OCI-LY7 (cell line): ENCODE data around the gene MGAT5B. TPM values are rescaled to one million over a fixed set of nuclear protein-coding genes. Genes with fewer than 3 reads are reported as not detected.

Experiments
- BruUV-seq: library from RNA; stranded (reverse); fragments of 400-500 nt; replicated peaks from 2 replicates; lab custom pipeline; 2021; lab: Mats Ljungman, UMichigan
- CTCF ChIA-PET: fragments of 300-600 bp; sonication (Branson Sonifier 250); formaldehyde crosslinking; loops from one replicate; lab custom pipeline; 2022; ENCODE audit warnings: antibody characterized with exemption; ENCODE audit not compliant: unreplicated experiment; lab: Charles Lee
- POLR2A ChIA-PET: fragments of 300-600 bp; sonication (Branson Sonifier 250); formaldehyde crosslinking; loops from one replicate; lab custom pipeline; 2022; ENCODE audit warnings: antibody characterized with exemption; lab: Charles Lee
- DNase-seq: peaks from one replicate; pipeline ENCODE4 v3.0.0-alpha.2; 2015; ENCODE audit warnings: low spot score
- H2AFZ ChIP-seq: fragments of 200-600 bp; sonication (generic), shearing (Covaris generic); 2 replicates; pipeline ENCODE4 v1.6.1; 2014; ENCODE audit warnings: mild to moderate bottlenecking, antibody characterized with exemption, low read length, moderate library complexity
- H3K27ac ChIP-seq: fragments of 200-600 bp; sonication (generic); 2 replicates; pipeline ENCODE4 v1.5.1; 2014; ENCODE audit warnings: mixed run types, low read depth, mild to moderate bottlenecking, moderate library complexity, low read length, inconsistent platforms; ENCODE audit not compliant: poor library complexity, severe bottlenecking
- H3K36me3 ChIP-seq: fragments of 200-600 bp; sonication (generic); 2 replicates; pipeline ENCODE4 v1.6.1; 2014; ENCODE audit warnings: mild to moderate bottlenecking, antibody characterized with exemption, low read length, moderate library complexity, mixed read lengths; ENCODE audit not compliant: insufficient read depth
- H3K4me1 ChIP-seq: fragments of 200-600 bp; sonication (generic); 2 replicates; pipeline ENCODE4 v1.5.1; 2014; ENCODE audit warnings: mild to moderate bottlenecking, low read length; ENCODE audit not compliant: insufficient read depth, poor library complexity, severe bottlenecking
- H3K4me2 ChIP-seq: fragments of 200-600 bp; sonication (generic); 2 replicates; pipeline ENCODE4 v1.6.1; 2014; ENCODE audit warnings: mild to moderate bottlenecking, low read length
- H3K4me3 ChIP-seq: fragments of 200-600 bp; sonication (generic); 2 replicates; pipeline ENCODE4 v1.5.1; 2014; ENCODE audit warnings: mild to moderate bottlenecking, low read depth, low read length; ENCODE audit not compliant: poor library complexity, severe bottlenecking
- H3K79me2 ChIP-seq: fragments of 200-600 bp; sonication (generic); 2 replicates; pipeline ENCODE4 v1.6.1; 2016; ENCODE audit warnings: low read depth, mild to moderate bottlenecking, low read length, moderate library complexity, mixed read lengths; ENCODE audit not compliant: insufficient read depth
- H3K9me2 ChIP-seq: fragments of 200-600 bp; sonication (generic); 2 replicates; pipeline ENCODE4 v1.6.1; 2016; ENCODE audit warnings: mild to moderate bottlenecking, low read length, mixed read lengths; ENCODE audit not compliant: insufficient read depth
- H3K9me3 ChIP-seq: fragments of 200-600 bp; sonication (generic); 2 replicates; pipeline ENCODE4 v1.6.1; 2014; ENCODE audit warnings: mild to moderate bottlenecking, mixed run types, low read length, mixed read lengths
- H4K20me1 ChIP-seq: fragments of 200-600 bp; sonication (generic); 2 replicates; pipeline ENCODE4 v1.6.1; 2014; ENCODE audit warnings: mild to moderate bottlenecking, antibody characterized with exemption, low read length, moderate library complexity, mixed read lengths; ENCODE audit not compliant: insufficient read depth
- EZH2phosphoT487 ChIP-seq: fragments of 200-600 bp; sonication (generic); IDR thresholded peaks from 2 replicates; pipeline ENCODE4 v1.6.1; 2018; ENCODE audit warnings: low read depth, borderline replicate concordance, mild to moderate bottlenecking, mixed run types, antibody characterized with exemption, low read length, moderate library complexity, mixed read lengths
- intact Hi-C: fragments of 100-400 bp; cut with micrococcal nuclease; formaldehyde crosslinking; loops from one replicate; pipeline ENCODE4 v1.10.0; 2022; ENCODE audit not compliant: unreplicated experiment
- total RNA-seq, 2 experiments: library from RNA; depleted of rRNA in 1 of 2; stranded (reverse); fragments of >200 nt in 1 of 2; shearing (Covaris generic) in 1 of 2; gene quantifications; 2 replicates each; pipeline ENCODE4 v1.2.3, GENCODE V29; 2014 to 2022
- TF ChIP-seq, protein P1 (sequence below): fragments of 200-600 bp; sonication (generic); conservative IDR thresholded peaks from 2 replicates; pipeline ENCODE4 v1.5.1; 2014; ENCODE audit warnings: mild to moderate bottlenecking, antibody characterized with exemption, low read length, moderate library complexity, mixed read lengths

Gene MGAT5B
- total RNA-seq, 2 experiments from 2014 or later = 1.4 to 2.5 TPM

DNA sequence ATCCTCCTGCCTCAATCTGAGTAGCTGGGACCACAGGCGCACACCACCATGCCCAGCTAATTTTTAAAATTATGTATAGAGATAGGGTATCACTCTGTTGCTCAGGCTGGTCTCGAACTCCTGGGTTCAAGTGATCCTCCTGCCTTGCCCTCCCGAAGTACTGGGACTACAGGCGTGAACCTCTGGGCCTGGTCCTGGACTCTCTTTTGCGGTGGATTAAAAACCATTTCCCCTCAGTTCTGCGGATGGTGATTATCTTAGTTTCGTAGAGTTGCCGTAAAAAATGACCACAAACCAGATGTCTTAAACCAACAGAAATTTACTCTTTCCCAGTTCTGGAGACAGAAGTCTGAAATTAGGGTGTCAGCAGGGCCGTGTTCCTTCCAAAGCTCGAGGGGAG lies 28.8 kb downstream of the MGAT5B start:
- H3K79me2 ChIP-seq = no peaks in the 10 kb centered on the region
- no peaks in the 10 kb centered on the region for H3K36me3 ChIP-seq
- TF ChIP-seq, protein P1, sequence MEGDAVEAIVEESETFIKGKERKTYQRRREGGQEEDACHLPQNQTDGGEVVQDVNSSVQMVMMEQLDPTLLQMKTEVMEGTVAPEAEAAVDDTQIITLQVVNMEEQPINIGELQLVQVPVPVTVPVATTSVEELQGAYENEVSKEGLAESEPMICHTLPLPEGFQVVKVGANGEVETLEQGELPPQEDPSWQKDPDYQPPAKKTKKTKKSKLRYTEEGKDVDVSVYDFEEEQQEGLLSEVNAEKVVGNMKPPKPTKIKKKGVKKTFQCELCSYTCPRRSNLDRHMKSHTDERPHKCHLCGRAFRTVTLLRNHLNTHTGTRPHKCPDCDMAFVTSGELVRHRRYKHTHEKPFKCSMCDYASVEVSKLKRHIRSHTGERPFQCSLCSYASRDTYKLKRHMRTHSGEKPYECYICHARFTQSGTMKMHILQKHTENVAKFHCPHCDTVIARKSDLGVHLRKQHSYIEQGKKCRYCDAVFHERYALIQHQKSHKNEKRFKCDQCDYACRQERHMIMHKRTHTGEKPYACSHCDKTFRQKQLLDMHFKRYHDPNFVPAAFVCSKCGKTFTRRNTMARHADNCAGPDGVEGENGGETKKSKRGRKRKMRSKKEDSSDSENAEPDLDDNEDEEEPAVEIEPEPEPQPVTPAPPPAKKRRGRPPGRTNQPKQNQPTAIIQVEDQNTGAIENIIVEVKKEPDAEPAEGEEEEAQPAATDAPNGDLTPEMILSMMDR = no peak
- no peak for TF ChIP-seq EZH2phosphoT487
- no peaks in the 10 kb centered on the region for H4K20me1 ChIP-seq
- H3K9me3 ChIP-seq = no peaks in the 10 kb centered on the region
- POLR2A ChIA-PET = no interaction called here
- BruUV-seq = no TSS peak
- H3K4me1 ChIP-seq = no peaks in the 10 kb centered on the region
- no peak overlapping the region for H3K4me3 ChIP-seq
- H2AFZ ChIP-seq = no peak overlapping the region
- H3K4me2 ChIP-seq = no peak overlapping the region
- intact Hi-C loops = no loop called here
- CTCF ChIA-PET = no interaction called here
- no peaks in the 10 kb centered on the region for H3K9me2 ChIP-seq
- H3K27ac ChIP-seq = no peak overlapping the region
- DNase-seq = no peak

GRCh38 chr17:76899414-76899813 lies 31.2 kb downstream of the MGAT5B start:
- H3K4me2 ChIP-seq = no peak overlapping the region
- POLR2A ChIA-PET = no interaction called here
- no peak overlapping the region for H3K4me3 ChIP-seq
- no peaks in the 10 kb centered on the region for H3K4me1 ChIP-seq
- no TSS peak for BruUV-seq
- no peak for DNase-seq
- intact Hi-C loops = no loop called here
- no peaks in the 10 kb centered on the region for H4K20me1 ChIP-seq
- H3K27ac ChIP-seq = no peak overlapping the region
- no peak overlapping the region for H2AFZ ChIP-seq
- no peaks in the 10 kb centered on the region for H3K9me3 ChIP-seq
- H3K79me2 ChIP-seq = no peaks in the 10 kb centered on the region
- no peaks in the 10 kb centered on the region for H3K36me3 ChIP-seq
- TF ChIP-seq, protein P1 = no peak
- TF ChIP-seq EZH2phosphoT487 = no peak
- CTCF ChIA-PET = no interaction called here
- H3K9me2 ChIP-seq = no peaks in the 10 kb centered on the region

- DNase-seq = no peak
- Histone ChIP-seq H3K27ac (no peak overlapping the region), H3K9me3 (no peaks in the 10 kb centered on the region), H4K20me1 (no peaks in the 10 kb centered on the region), H3K36me3 (no peaks in the 10 kb centered on the region), H3K4me1 (no peaks in the 10 kb centered on the region), H3K4me2 (no peak overlapping the region), H3K79me2 (no peaks in the 10 kb centered on the region), H2AFZ (no peak overlapping the region), H3K9me2 (no peaks in the 10 kb centered on the region), H3K4me3 (no peak overlapping the region)
- ChIA-PET CTCF (no interaction called here), POLR2A (interaction anchor here (0.5 to 0.6 kb wide), 2 partner anchors 75 to 261 kb away, joined by 3 to 4 read pairs; no protein-coding TSS in a partner anchor)
- no TSS peak for BruUV-seq
- TF ChIP-seq, protein P1 = no peak
- TF ChIP-seq EZH2phosphoT487 = no peak
- intact Hi-C loops = no loop called here
Measured at GRCh38 chr17:76900723-76901122, 32.5 kb downstream of the MGAT5B start.
